Fibroblast of peridontal ligament (primary cell): ENCODE data around the gene GRPR.

Experiments used
- DNase-seq: peaks from one replicate; pipeline ENCODE4 v3.0.0-alpha.2; 2010; ENCODE audit errors: extremely low read depth

Gene GRPR

GRCh38 chrX:16123222-16123786 lies at the start of gene GRPR:
TSS of gene GRPR (plus strand) at chrX:16123565. CDS start at chrX:16123954, 389 bp downstream.
- peak; percentile 88 for DNase-seq

GRCh38 chrX:16075087-16075486 lies 48.3 kb upstream of the GRPR start:
- DNase-seq, result no peak

- no peak for DNase-seq
Observed at GRCh38 chrX:16076834-16077233, 46.5 kb upstream of the GRPR start.

DNA sequence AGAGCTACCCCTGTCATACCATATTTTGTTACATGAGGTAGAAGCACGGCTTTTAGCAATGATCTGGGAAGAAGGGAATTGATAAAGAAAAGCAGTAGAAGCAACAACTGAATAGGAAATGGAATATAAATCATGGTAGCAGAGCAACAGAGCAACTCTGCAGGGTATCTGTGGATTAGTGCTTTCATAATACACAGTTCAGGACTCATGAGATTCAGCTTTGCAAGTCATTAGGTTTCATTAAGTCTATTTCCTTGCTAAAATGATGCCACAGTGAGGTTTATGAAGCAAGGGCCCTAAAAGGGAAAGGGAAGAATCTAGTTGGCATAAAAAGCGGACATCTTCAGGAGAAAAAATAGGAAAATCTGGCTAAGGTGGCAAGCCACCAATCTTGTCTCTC lies 45.6 kb upstream of the GRPR start:
- DNase-seq, result no peak

DNA sequence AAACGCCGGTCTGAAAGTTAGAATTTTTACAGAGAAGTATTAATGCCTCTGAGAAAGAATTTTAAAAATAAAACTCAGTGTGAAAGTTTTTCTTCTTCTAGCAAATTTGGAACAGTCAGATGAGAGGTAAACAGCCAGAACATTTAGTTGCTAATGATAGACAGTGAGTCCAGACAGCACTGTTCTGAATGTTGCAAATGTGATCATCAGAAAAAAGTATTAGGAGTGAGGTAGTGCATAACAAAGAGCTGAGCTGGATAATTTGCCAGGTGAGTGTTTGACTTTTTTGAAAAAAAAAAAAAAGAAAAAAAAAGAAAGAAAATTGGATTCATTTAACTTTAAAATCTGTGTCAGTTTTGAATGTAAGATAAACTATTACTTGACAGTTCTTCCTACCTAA lies 42.0 kb upstream of the GRPR start:
- DNase-seq, result no peak

DNA sequence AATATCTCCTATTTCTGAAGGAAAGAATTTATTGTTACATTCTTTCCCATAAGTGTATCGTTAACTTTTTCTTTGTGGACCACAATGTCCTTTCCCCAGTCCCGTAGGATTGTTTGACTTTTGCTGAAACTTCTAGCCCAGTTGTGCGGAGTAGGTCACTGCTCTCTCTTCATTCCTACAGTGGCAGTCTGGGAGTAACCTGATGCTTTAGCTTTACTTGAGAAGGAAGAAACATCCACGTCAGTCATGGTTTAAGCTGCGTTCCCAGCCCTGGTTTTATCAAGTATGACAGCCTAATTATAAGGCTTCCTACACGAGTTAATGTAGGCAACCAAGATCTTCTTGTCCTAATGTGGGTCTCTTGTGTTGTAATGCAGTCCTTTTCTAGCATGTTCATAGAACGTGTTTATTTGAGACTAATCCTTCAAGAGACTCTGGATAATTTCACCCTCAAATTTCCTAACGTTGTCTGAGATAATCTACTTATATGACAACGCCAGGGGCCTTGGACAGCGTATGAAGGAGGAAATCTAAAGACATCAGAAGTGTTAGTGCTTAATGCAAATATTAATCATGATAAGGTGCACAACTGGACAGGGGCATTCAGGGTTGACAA lies 40.8 kb upstream of the GRPR start:
- DNase-seq, result no peak

DNA sequence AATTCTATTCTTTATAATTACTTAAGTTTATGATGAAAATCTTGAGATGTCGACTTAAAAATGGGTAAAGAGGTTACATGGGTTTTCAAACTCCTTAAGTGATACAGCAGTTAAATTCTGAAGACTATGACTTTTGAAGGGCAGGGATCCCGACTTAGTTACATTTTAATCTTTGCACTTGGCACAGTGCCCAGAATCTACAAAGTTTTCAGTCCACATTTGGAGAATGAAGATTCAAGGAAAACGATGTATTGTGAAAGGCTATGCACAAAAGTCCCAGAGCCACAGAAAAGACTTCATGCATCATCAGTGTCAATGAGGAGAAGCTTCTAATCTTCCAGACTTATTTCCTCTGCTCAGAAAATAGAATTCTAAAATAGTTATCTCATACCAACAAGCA lies 36.3 kb upstream of the GRPR start:
- peak; percentile 10 for DNase-seq

GRCh38 chrX:16089086-16089485 lies 34.3 kb upstream of the GRPR start:
- no peak for DNase-seq

- no peak for DNase-seq
Observed at GRCh38 chrX:16096141-16096540, 27.2 kb upstream of the GRPR start.

DNA sequence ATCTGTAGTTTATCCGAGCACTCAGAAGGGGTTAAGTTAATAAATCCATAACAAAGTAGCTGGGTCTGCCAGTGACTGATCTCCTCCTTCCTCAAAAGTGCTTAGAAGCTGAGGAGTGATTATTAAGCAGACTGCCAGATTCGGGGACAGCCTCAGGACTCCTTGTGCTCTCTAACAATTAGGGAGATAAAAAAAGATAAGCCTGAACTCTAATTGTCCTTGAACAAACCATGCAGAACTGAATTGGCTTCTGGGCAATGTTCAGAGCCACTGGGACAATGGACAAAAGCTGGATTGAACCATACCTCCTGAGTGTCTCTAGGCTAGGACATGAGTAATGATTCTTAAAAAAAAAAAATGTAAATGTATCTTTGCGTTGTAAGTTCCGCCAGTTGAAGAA lies 22.7 kb upstream of the GRPR start:
- no peak for DNase-seq

DNA sequence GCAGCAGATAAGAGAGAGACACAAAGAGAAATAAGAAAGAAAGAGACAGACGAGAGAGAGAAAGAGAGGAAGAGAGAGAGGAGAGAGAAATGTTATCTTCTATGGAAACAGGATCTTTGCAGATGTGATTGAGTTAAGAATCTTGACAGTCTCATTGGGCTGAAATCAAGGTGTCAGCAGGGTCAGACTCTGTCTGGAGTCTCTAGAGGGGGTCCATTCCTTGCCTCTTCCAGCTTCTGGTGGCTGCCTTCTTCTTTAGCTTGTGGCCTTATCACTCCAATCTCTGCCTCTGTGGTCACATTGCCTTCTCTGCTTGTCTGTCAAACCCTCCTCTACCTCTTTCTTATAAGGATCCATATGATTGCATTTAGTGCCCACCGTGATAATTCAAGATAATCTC lies 21.8 kb upstream of the GRPR start:
- no peak for DNase-seq

- no peak for DNase-seq
Observed at GRCh38 chrX:16103625-16104024, 19.7 kb upstream of the GRPR start.

DNA sequence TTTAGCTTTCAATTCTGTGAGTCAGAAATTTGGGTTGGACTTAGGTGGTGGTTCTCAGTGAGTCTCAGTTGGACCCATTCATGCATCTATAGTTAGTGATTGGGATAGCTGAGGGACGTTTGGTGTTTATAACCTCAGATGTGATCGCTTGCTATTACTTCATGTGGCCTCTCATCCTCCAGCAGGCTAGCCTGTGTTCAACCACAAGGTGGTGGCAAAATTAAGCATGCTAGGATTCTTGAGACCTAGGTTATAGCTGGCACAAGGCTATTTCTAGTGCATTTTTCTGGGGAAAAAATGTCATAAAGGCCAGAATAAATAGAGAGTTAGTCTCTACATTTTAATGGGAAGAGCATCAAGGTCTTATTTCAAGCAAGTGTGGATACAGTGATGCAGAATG lies 10.9 kb upstream of the GRPR start:
- no peak for DNase-seq

GRCh38 chrX:16113978-16114565 lies 9.3 kb upstream of the GRPR start:
- DNase-seq, result peak; percentile 30

GRCh38 chrX:16114611-16115010 lies 8.8 kb upstream of the GRPR start:
- DNase-seq, result peak; percentile 96

DNA sequence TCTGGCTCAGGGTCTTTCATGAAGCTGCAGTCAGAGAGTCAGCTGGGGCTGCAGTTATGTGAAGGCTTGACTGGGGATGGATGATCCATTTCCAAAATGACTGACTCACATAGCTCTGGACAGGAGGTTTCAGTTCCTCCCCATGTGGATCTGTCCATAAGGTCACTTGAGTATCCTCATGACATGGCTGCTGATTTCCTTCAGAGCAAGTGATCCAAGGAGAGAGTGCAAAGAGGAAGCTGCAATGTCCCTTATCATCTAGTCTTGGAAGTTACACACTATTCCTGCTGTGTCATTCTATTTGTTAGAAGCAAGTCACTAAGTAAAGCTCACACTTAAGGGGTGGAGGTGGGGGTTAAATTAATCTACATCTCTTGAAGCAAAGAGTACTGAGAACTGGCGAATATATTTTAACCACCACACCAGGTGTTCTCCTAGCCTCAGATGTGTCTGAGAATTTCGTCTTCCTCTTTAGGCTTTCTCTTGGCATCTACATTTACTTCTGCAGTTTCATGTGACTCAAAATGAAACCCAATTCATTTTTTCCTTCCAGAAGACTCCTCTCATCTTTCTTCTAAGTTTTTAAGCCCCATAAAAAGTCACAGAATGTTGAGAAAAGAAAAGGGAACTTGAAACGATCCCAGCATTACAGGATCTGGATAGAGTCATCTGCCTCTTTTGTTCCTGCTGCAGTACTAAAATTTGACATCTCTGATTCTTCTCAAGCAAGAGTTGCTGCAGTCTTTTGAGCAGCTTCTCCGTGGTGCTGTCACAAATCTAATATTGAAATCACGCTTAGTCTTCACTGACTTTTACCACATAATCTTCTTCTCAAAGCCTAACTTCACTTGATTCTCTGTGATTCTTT lies 3.8 kb upstream of the GRPR start:
- no peak for DNase-seq

GRCh38 chrX:16120431-16120830 lies 2.9 kb upstream of the GRPR start:
- DNase-seq, result no peak

- DNase-seq, result no peak
Observed at GRCh38 chrX:16124201-16124600, 836 bp downstream of the GRPR start.

GRCh38 chrX:16125520-16126149 lies 2.3 kb downstream of the GRPR start:
- no peak for DNase-seq

DNA sequence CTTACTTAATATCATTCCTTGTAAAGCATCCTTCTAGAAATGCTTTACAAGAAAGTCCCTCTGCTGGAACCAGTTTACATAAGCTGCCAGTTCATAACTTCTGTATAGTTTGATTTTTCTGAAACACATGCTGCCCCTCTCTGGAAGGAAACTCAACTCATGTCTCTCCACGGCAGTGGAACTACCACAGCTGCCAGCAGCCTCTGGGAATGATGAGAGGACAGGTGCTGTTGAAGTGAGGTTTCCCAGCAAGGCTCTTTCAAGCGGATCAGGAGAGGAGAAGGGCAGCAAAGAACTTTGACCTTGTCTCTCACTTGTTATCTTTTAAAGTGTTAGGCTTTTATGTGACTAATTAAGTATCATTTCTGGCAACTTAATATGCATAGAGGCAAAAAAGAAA lies 7.3 kb downstream of the GRPR start:
- no peak for DNase-seq

DNA sequence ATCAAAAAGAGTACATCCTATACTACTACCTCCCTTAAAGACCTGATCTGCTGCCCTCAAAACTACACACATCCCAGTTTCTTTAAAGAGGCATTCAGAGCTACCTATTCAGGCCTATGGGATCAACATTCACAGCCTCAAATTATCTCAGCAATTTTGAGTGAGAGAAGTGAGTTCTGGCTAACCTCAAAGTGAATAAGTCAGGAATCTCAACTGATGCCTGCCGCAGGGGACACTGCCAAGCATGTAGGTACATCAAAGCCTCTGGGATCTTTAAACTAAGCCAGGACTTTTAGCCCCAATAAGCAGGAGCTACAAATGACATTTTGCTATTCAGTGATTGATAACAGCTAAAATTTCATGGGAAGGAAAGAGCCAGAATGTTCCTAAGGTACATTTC lies 11.6 kb downstream of the GRPR start:
- DNase-seq, result no peak

DNA sequence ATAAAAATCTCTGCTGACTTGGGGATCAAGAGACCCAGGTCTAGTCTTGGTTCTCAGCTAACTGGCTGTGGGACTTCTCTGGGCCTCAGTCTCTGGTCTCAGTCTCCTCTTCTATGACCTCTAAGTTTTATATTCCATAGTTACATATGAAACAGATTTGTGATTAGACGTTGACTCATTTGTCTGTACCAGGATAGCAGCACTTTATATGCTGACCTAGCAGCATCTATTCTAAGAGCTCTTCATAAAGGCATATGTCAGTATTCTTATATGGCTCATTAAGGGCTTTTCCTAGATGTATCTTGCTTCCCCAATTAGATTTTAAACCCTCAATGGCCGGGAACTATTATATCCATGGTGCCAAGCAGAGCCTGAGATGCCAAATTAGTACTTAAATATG lies 12.7 kb downstream of the GRPR start:
- no peak for DNase-seq
